Measurements from ENCODE around the gene NFIC. TPM values are rescaled to one million over a fixed set of nuclear protein-coding genes. Genes with fewer than 3 reads are reported as not detected.
"Not testable (repeated sequence)": the region's sequence is repeated elsewhere in the genome, so short reads cannot be mapped to it uniquely, and the experiment has no call there.

The NFIC gene
- total and polyA plus RNA-seq, 3 donors from 2014 or later = 56.5 to 127 (median 113) TPM

GRCh38 chr19:3387645-3388589 lies 21.5 kb downstream of the NFIC start:
- 34 to 44% methylated on average over 20 to 27 of the region's 42 CpGs for WGBS, 2 donors
- intact Hi-C loops (cut with DNase I; ENCODE audit: low total_unique reads) = no loop called here

GRCh38 chr19:3389446-3389778 lies 23.0 kb downstream of the NFIC start:
- no peaks in the 10 kb centered on the region for H3K36me3 ChIP-seq (ENCODE audit: low read depth, missing control alignments)
- no peak for TF ChIP-seq CTCF (IDR thresholded peaks at IDR 0.05)
- no peak for TF ChIP-seq POLR2A (IDR thresholded peaks at IDR 0.05)
- no peaks in the 10 kb centered on the region for H3K27me3 ChIP-seq
- DNase-seq = no peak
- intact Hi-C loops (cut with DNase I; ENCODE audit: low total_unique reads) = no loop called here
- no peak overlapping the region for H3K4me3 ChIP-seq
- peak overlapping the region; percentile 67 to 89 for H3K27ac ChIP-seq
- H3K4me1 ChIP-seq = peaks cover 51% of the 10 kb centered on the region
- H3K9me3 ChIP-seq = no peaks in the 10 kb centered on the region
- WGBS, 2 donors = 83 to 94% methylated on average over 9 of the region's 9 CpGs

More at GRCh38 chr19:3387645-3388589, 21.5 kb downstream of the NFIC start:
- no peaks in the 10 kb centered on the region for H3K9me3 ChIP-seq
- H3K36me3 ChIP-seq (ENCODE audit: low read depth, missing control alignments) = no peaks in the 10 kb centered on the region
- peaks cover 66% of the 10 kb centered on the region for H3K4me1 ChIP-seq
- no peaks in the 10 kb centered on the region for H3K27me3 ChIP-seq
- H3K4me3 ChIP-seq = no peak overlapping the region
- peak; percentile 86 for DNase-seq
- no peak for TF ChIP-seq POLR2A (IDR thresholded peaks at IDR 0.05)
- peak overlapping the region; percentile 67 to 89 for H3K27ac ChIP-seq

GRCh38 chr19:3389876-3390371 lies 23.5 kb downstream of the NFIC start:
- Histone ChIP-seq H3K4me1 (peaks cover 46% of the 10 kb centered on the region), H3K36me3 (ENCODE audit: low read depth, missing control alignments) (no peaks in the 10 kb centered on the region), H3K4me3 (no peak overlapping the region), H3K27me3 (no peaks in the 10 kb centered on the region), H3K27ac (peak overlapping the region; percentile 18 to 89), H3K9me3 (no peaks in the 10 kb centered on the region)
- DNase-seq = no peak
- WGBS, 2 donors = 52 to 66% methylated on average over 16 to 17 of the region's 17 CpGs
- intact Hi-C loops (cut with DNase I; ENCODE audit: low total_unique reads) = no loop called here
- TF ChIP-seq POLR2A (IDR thresholded peaks at IDR 0.05) (no peak), CTCF (IDR thresholded peaks at IDR 0.05) (no peak)

GRCh38 chr19:3391911-3392310 lies 25.5 kb downstream of the NFIC start:
- 81 to 83% methylated on average over 9 of the region's 9 CpGs for WGBS, 2 donors
- peaks cover 40% of the 10 kb centered on the region for H3K4me1 ChIP-seq
- H3K36me3 ChIP-seq (ENCODE audit: low read depth, missing control alignments); H3K27me3 ChIP-seq; H3K9me3 ChIP-seq; intact Hi-C loops (cut with DNase I; ENCODE audit: low total_unique reads); H3K27ac ChIP-seq; DNase-seq; H3K4me3 ChIP-seq: not testable (repeated sequence)

GRCh38 chr19:3392480-3392879 lies 26.1 kb downstream of the NFIC start:
- 54 to 76% methylated on average over 5 to 11 of the region's 11 CpGs for WGBS, 2 donors
- peaks cover 40% of the 10 kb centered on the region for H3K4me1 ChIP-seq
- no peak for DNase-seq
- H3K27ac ChIP-seq = no peak overlapping the region
- TF ChIP-seq CTCF (IDR thresholded peaks at IDR 0.05) (no peak), POLR2A (IDR thresholded peaks at IDR 0.05) (no peak)
- no peaks in the 10 kb centered on the region for H3K9me3 ChIP-seq
- intact Hi-C loops (cut with DNase I; ENCODE audit: low total_unique reads) = no loop called here
- no peak overlapping the region for H3K4me3 ChIP-seq
- H3K27me3 ChIP-seq = no peaks in the 10 kb centered on the region
- no peaks in the 10 kb centered on the region for H3K36me3 ChIP-seq (ENCODE audit: low read depth, missing control alignments)
